ENCODE results near the gene CMTM3.
A peak's percentile ranks its signal among the peaks of the same experiment; 100 is the strongest.

Gene CMTM3

GRCh38 chr16:66574081-66574480 lies 30.4 kb upstream of the CMTM3 start:
- no peak for DNase-seq (ENCODE audit: low spot score)
- in situ Hi-C loops (cut with MboI; ENCODE audit: low pct_unique_long_range_greater_than_20kb, low sequenced_read_pairs, unreplicated experiment), result no loop called here
- no peak for TF ChIP-seq CTCF (IDR thresholded peaks at IDR 0.05; ENCODE audit: extremely low read depth, insufficient read depth, missing control alignments)

- no peak for DNase-seq (ENCODE audit: low spot score)
- in situ Hi-C loops (cut with MboI; ENCODE audit: low pct_unique_long_range_greater_than_20kb, low sequenced_read_pairs, unreplicated experiment), result no loop called here
- no peak for TF ChIP-seq CTCF (IDR thresholded peaks at IDR 0.05; ENCODE audit: extremely low read depth, insufficient read depth, missing control alignments)
Measured at GRCh38 chr16:66574531-66574930, 30.0 kb upstream of the CMTM3 start.

- in situ Hi-C loops (cut with MboI; ENCODE audit: low pct_unique_long_range_greater_than_20kb, low sequenced_read_pairs, unreplicated experiment), result loop anchor here (25.0 kb wide), 1 partner anchor 163 kb away; no protein-coding TSS in a partner anchor
- DNase-seq (ENCODE audit: low spot score), result no peak
- TF ChIP-seq CTCF (IDR thresholded peaks at IDR 0.05; ENCODE audit: extremely low read depth, insufficient read depth, missing control alignments), result no peak
Measured at GRCh38 chr16:66575060-66575459, 29.4 kb upstream of the CMTM3 start.

GRCh38 chr16:66576296-66576695 lies 28.2 kb upstream of the CMTM3 start:
- in situ Hi-C loops (cut with MboI; ENCODE audit: low pct_unique_long_range_greater_than_20kb, low sequenced_read_pairs, unreplicated experiment), result loop anchor here (25.0 kb wide), 1 partner anchor 164 kb away; no protein-coding TSS in a partner anchor
- no peak for TF ChIP-seq CTCF (IDR thresholded peaks at IDR 0.05; ENCODE audit: extremely low read depth, insufficient read depth, missing control alignments)
- DNase-seq (ENCODE audit: low spot score), result no peak

- TF ChIP-seq CTCF (IDR thresholded peaks at IDR 0.05; ENCODE audit: extremely low read depth, insufficient read depth, missing control alignments), result no peak
- peak; percentile 29 for DNase-seq (ENCODE audit: low spot score)
- in situ Hi-C loops (cut with MboI; ENCODE audit: low pct_unique_long_range_greater_than_20kb, low sequenced_read_pairs, unreplicated experiment), result loop anchor here (25.0 kb wide), 1 partner anchor 167 kb away; no protein-coding TSS in a partner anchor
Measured at GRCh38 chr16:66578651-66579531, 25.6 kb upstream of the CMTM3 start, which contains the start of gene CMTM2. Gene CMTM2, plus strand, starts transcription at chr16:66579463. Its CDS starts 145 bp downstream, at chr16:66579608.

GRCh38 chr16:66580605-66581209 lies 23.8 kb upstream of the CMTM3 start:
- no peak for DNase-seq (ENCODE audit: low spot score)
- in situ Hi-C loops (cut with MboI; ENCODE audit: low pct_unique_long_range_greater_than_20kb, low sequenced_read_pairs, unreplicated experiment), result loop anchor here (25.0 kb wide), 1 partner anchor 168 kb away; no protein-coding TSS in a partner anchor
- TF ChIP-seq CTCF (IDR thresholded peaks at IDR 0.05; ENCODE audit: extremely low read depth, insufficient read depth, missing control alignments), result no peak
